Middle frontal gyrus (tissue), 1 donor: ENCODE results near the gene GPRC5D.

Experiments
- DNase-seq: peaks from one replicate; pipeline ENCODE4 v3.0.0-alpha.2; 2015; ENCODE audit warnings: low spot score; ENCODE audit errors: extremely low spot score

Gene GPRC5D

GRCh38 chr12:12909228-12909994, 42.6 kb downstream of the GPRC5D start:
- DNase-seq = no peak

- no peak for DNase-seq
These were observed 43.3 kb downstream of the GPRC5D start for GRCh38 chr12:12908711-12909110.

GRCh38 chr12:12908252-12908651, 43.7 kb downstream of the GPRC5D start:
- DNase-seq = no peak

- DNase-seq = no peak
These were observed 44.4 kb downstream of the GPRC5D start for GRCh38 chr12:12907552-12907951.

- DNase-seq = no peak
These were observed 48.0 kb downstream of the GPRC5D start for GRCh38 chr12:12903642-12904609.

- DNase-seq = no peak
These were observed 49.9 kb downstream of the GPRC5D start for GRCh38 chr12:12902036-12902435.

GRCh38 chr12:12901158-12901791, 50.7 kb downstream of the GPRC5D start:
- DNase-seq = no peak

GRCh38 chr12:12900786-12901157, 51.2 kb downstream of the GPRC5D start:
- no peak for DNase-seq

- no peak for DNase-seq
These were observed 52.2 kb downstream of the GPRC5D start for GRCh38 chr12:12899530-12900380.

- no peak for DNase-seq
These were observed 53.0 kb downstream of the GPRC5D start for GRCh38 chr12:12898911-12899511.

GRCh38 chr12:12898136-12898717, 53.7 kb downstream of the GPRC5D start:
- no peak for DNase-seq

GRCh38 chr12:12897302-12897701, 54.7 kb downstream of the GPRC5D start:
- DNase-seq = no peak

GRCh38 chr12:12896260-12896659, 55.7 kb downstream of the GPRC5D start:
- DNase-seq = no peak

- no peak for DNase-seq
These were observed 58.5 kb downstream of the GPRC5D start for GRCh38 chr12:12893438-12893837.

- no peak for DNase-seq
These were observed 59.3 kb downstream of the GPRC5D start for GRCh38 chr12:12892681-12893141.

- DNase-seq = no peak
These were observed 60.1 kb downstream of the GPRC5D start for GRCh38 chr12:12891881-12892355.

- DNase-seq = no peak
These were observed 60.7 kb downstream of the GPRC5D start, which contains the start of gene GPRC5A for GRCh38 chr12:12891080-12891880. GPRC5A (plus strand) TSS chr12:12891562; CDS start chr12:12908250, 16,688 bp downstream.
